Uterus (tissue), 4 donors: Measurements from ENCODE around the gene LHCGR. TPM values are rescaled to one million over a fixed set of nuclear protein-coding genes. Genes with fewer than 3 reads are reported as not detected.

Experiments
- DNase-seq, 2 donors: peaks; one replicate each; pipeline ENCODE4 v3.0.0-alpha.2; 2019 to 2020
- H3K27ac ChIP-seq, 2 donors: fragments of 200-600 bp; sonication (generic); 1 replicate in 1 of 2; 2 replicates in 1 of 2; pipeline ENCODE4 v1.5.1; 2016 to 2018
- H3K27me3 ChIP-seq, 2 donors: fragments of 200-600 bp; sonication (generic); one replicate each; pipeline ENCODE4 v1.5.1; 2018 to 2019; ENCODE audit warnings: control low read depth in 1 of 2
- H3K36me3 ChIP-seq, 2 donors: fragments of 200-600 bp; sonication (generic); one replicate each; pipeline ENCODE4 v1.5.1; 2019; ENCODE audit warnings: control low read depth in 1 of 2
- H3K4me1 ChIP-seq, 2 donors: fragments of 200-600 bp; sonication (generic); one replicate each; pipeline ENCODE4 v1.5.1; 2018 to 2019; ENCODE audit warnings: control low read depth in 1 of 2
- H3K4me3 ChIP-seq, 2 donors: fragments of 200-600 bp; sonication (generic); 1 replicate in 1 of 2; 2 replicates in 1 of 2; pipeline ENCODE4 v1.5.1; 2018 to 2019; ENCODE audit warnings: mild to moderate bottlenecking in 1 of 2
- H3K9me3 ChIP-seq, 2 donors: fragments of 200-600 bp; sonication (generic); one replicate each; pipeline ENCODE4 v1.5.1; 2019; ENCODE audit warnings: control low read depth in 1 of 2
- POLR2A ChIP-seq, 2 donors: fragments of 450-650 bp; IDR thresholded peaks; one replicate each; pipeline ENCODE4 v1.6.1; 2016; ENCODE audit warnings: antibody characterized with exemption in 2 of 2, mild to moderate bottlenecking in 1 of 2, moderate library complexity in 1 of 2
- intact Hi-C: fragments of 100-400 bp; cut with DNase I; formaldehyde crosslinking; loops from one replicate; pipeline ENCODE4 v1.15.1; 2023; ENCODE audit warnings: low total_unique reads
- total RNA-seq, 4 donors: library from RNA; depleted of rRNA in 3 of 4; stranded (reverse); fragments of >200 nt in 3 of 4; gene quantifications; one replicate each; pipeline versions ENCODE4 v1.1.0 to v1.2.4, GENCODE V29; 2014 to 2023
- TF ChIP-seq, protein P1 (sequence below), 4 experiments: fragments of 200-600 bp in 2 of 4; fragments of 450-650 bp in 2 of 4; sonication (generic) in 2 of 4; IDR thresholded peaks; one replicate each; pipeline ENCODE4 v1.5.1; 2016 to 2019; ENCODE audit warnings: antibody characterized with exemption in 4 of 4, mild to moderate bottlenecking in 2 of 4, moderate library complexity in 1 of 4
- donor health status: DM: yes; HTN: yes; CAD: no.

LHCGR gene
- total RNA-seq, 4 donors from 2014 or later: 0.48 TPM; not detected in 3

DNA sequence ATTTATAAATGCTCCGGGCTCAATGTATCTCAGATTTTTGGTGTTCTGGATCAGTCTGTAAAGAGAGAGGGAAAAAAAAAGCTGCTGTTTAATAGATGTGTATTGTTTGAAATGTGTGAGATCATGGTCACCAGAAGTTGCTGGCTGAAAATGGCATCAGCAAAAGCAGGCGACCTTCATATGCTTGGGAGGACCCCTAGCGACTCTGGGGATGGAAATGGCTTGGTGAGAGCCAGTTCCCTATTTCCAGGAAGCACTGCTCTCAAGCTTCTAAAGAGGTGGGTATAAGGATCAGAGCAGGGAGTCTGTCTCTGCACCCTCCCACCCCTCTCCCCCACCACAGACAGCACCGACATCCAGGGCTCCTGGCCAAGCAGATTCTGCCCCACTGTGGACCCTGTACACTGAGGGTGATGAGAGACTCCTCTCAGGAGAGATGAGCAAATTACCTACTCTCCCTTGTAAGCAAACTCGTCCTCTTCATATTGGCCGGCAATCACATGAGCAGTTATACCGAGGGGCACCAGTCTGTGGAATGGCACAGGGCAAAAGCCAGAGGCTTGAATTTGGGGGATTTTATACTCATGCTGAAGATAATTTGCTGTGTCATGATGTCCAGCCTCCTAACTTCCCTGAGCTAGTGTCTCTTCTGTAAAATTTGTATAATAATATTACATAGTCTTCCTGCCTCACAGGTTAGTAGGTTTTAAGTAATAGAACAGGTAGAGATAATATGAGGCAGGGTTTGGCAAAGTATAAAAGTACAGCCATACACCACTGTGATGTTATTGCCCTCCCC lies 29.6 kb downstream of the LHCGR start:
- Histone ChIP-seq H3K27ac (no peak overlapping the region), H3K4me3 (no peak overlapping the region), H3K4me1 (no peaks in the 10 kb centered on the region), H3K9me3 (no peaks in the 10 kb centered on the region), H3K36me3 (no peaks in the 10 kb centered on the region), H3K27me3 (no peaks in the 10 kb centered on the region)
- no peak for TF ChIP-seq POLR2A (IDR thresholded peaks at IDR 0.05)
- TF ChIP-seq, protein P1, sequence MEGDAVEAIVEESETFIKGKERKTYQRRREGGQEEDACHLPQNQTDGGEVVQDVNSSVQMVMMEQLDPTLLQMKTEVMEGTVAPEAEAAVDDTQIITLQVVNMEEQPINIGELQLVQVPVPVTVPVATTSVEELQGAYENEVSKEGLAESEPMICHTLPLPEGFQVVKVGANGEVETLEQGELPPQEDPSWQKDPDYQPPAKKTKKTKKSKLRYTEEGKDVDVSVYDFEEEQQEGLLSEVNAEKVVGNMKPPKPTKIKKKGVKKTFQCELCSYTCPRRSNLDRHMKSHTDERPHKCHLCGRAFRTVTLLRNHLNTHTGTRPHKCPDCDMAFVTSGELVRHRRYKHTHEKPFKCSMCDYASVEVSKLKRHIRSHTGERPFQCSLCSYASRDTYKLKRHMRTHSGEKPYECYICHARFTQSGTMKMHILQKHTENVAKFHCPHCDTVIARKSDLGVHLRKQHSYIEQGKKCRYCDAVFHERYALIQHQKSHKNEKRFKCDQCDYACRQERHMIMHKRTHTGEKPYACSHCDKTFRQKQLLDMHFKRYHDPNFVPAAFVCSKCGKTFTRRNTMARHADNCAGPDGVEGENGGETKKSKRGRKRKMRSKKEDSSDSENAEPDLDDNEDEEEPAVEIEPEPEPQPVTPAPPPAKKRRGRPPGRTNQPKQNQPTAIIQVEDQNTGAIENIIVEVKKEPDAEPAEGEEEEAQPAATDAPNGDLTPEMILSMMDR (IDR thresholded peaks at IDR 0.05): no peak
- intact Hi-C loops: no loop called here
- DNase-seq: no peak

DNA sequence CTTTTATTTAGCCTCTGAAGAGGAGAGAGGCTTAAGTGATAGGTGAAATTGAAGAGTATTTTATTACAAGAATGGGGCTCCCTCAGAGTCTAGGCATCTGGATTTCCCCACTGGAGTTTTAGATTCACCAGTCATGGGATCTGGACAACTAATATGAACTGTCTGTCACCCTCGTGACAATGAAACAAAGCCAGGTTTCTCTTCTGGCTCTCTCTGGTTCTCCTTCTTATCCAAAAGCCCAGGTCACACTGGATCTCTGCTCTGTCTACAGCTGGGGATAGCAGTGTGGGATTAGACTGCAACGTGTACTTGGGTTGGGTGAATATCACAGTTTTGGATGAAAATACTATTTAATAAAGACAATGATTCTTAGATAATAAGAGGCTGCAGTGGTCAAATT lies 31.2 kb downstream of the LHCGR start:
- no peaks in the 10 kb centered on the region for H3K4me1 ChIP-seq
- DNase-seq: no peak

DNA sequence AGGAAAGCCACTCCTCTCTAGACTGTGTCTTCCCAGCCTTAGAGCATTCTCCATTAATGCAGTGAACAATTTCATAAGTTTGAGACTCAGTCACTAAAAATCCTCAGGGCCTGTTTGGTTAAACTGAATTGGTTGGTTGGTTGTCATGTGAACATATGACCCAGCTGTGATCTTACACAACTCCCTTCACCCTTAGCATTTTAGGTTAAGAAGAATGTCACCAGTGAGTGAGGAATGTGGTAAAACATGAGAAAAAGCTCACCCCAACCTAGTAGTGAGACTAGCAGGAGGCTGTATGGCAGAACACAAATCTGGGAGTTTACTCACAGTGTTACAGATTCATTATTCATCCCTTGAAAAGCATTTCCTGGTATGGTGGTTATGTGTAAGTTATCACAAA lies 32.4 kb downstream of the LHCGR start:
- no peak overlapping the region for H3K27ac ChIP-seq

More for the DNA sequence above, 31.2 kb downstream of the LHCGR start:
- H3K27me3 ChIP-seq: no peaks in the 10 kb centered on the region
- no peaks in the 10 kb centered on the region for H3K36me3 ChIP-seq
- intact Hi-C loops: no loop called here
- no peak overlapping the region for H3K27ac ChIP-seq
- TF ChIP-seq POLR2A (IDR thresholded peaks at IDR 0.05): no peak
- TF ChIP-seq, protein P1 (IDR thresholded peaks at IDR 0.05): no peak
- H3K9me3 ChIP-seq: no peaks in the 10 kb centered on the region
- H3K4me3 ChIP-seq: no peak overlapping the region

DNA sequence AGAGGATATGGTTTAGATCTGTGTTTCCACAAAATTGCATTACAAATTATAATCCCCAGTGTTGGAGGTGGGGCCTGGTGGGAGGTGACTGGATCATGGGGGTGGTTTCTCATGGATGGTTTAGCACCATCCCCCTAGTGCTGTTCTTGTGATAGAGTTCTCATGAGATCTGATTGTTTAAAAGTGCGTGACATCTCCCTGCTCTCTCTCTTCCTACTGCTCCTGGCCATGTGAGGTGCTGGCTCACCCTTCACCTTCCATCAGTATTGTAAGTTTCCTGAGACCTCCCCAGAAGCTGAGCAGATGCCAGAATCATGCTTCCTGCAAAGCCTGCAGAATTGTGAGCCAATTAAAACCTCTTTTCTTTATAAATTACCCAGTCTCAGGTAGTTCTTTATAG lies 33.1 kb downstream of the LHCGR start:
- intact Hi-C loops: no loop called here
- H3K4me1 ChIP-seq: peaks cover 0 to under 1% of the 10 kb centered on the region in 2 donors
- no peak overlapping the region for H3K4me3 ChIP-seq
- H3K27ac ChIP-seq: no peak overlapping the region
- no peaks in the 10 kb centered on the region for H3K36me3 ChIP-seq
- H3K9me3 ChIP-seq: no peaks in the 10 kb centered on the region
- H3K27me3 ChIP-seq: no peaks in the 10 kb centered on the region
- TF ChIP-seq POLR2A (IDR thresholded peaks at IDR 0.05): no peak
- TF ChIP-seq, protein P1 (IDR thresholded peaks at IDR 0.05): no peak
- DNase-seq: no peak

More for the DNA sequence above, 32.4 kb downstream of the LHCGR start:
- intact Hi-C loops: no loop called here
- H3K4me3 ChIP-seq: no peak overlapping the region
- H3K27me3 ChIP-seq: no peaks in the 10 kb centered on the region
- H3K4me1 ChIP-seq: no peaks in the 10 kb centered on the region
- H3K36me3 ChIP-seq: no peaks in the 10 kb centered on the region
- TF ChIP-seq, protein P1 (IDR thresholded peaks at IDR 0.05): no peak
- no peak for DNase-seq
- no peaks in the 10 kb centered on the region for H3K9me3 ChIP-seq

DNA sequence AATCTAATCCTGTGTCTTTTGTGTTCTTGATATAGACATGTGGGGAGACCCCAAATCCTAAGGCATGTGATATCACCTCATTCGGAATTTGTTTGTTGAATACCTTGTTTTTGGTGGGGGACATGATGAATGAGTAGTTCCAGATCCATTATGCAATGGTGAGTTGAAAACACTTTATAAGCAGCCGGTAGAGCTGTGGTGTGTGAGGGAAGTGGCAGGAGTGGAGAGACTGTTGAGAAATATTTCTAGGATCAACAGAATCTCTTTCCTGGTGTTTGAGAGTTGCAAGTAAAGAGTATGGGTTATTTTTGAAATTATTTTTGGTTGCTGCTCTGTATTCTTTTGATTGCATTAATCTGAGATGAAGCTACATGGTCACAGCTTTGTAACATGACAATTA lies 34.4 kb downstream of the LHCGR start:
- Histone ChIP-seq H3K4me1 (peaks cover 0 to 6% of the 10 kb centered on the region in 2 donors), H3K27me3 (no peaks in the 10 kb centered on the region), H3K4me3 (no peak overlapping the region), H3K27ac (no peak overlapping the region), H3K36me3 (no peaks in the 10 kb centered on the region), H3K9me3 (no peaks in the 10 kb centered on the region)
- intact Hi-C loops: no loop called here
- TF ChIP-seq, protein P1 (IDR thresholded peaks at IDR 0.05): no peak
- no peak for TF ChIP-seq POLR2A (IDR thresholded peaks at IDR 0.05)
- no peak for DNase-seq
